ENCODE results near the gene PDCD1LG2.

DNA sequence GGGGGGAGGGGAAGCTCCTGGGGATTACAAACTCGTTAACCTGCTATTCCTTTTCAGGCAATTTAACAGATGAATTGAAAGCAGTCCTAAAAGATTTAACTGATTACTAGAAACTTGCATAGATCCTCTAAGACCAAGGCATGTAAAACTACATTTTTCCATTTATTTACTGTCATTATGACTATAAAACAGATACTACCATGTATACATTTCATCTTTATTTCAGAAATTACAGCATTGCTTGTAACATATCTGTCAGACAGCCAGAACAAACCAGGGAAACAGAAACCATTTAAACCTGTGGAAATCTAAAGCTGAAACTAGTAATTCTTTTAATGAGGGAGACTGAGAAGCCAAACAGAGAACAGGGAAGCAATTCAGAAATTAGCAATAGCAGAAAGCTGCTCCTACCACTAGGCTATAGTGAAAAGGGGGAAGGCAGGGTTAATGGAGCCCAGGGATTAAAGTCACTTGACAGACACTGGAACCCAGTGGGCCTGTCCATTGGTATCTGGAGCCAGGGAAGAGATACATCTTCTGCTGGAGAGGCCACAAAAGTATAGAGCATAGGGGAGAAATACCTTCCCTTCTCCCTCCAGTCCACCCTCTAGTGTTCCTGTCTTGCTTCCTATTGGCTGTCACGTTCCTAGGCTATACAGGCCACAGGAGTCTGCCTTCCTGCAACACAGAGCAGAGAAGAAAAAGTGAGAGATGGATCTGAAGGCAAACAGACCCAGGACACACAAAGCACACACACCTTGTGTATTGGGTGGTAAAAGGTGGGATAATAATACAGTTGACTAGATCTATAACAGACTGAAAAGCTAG is 33.8 kb downstream of the PDCD1LG2 start:
- TF ChIP-seq, protein P1, sequence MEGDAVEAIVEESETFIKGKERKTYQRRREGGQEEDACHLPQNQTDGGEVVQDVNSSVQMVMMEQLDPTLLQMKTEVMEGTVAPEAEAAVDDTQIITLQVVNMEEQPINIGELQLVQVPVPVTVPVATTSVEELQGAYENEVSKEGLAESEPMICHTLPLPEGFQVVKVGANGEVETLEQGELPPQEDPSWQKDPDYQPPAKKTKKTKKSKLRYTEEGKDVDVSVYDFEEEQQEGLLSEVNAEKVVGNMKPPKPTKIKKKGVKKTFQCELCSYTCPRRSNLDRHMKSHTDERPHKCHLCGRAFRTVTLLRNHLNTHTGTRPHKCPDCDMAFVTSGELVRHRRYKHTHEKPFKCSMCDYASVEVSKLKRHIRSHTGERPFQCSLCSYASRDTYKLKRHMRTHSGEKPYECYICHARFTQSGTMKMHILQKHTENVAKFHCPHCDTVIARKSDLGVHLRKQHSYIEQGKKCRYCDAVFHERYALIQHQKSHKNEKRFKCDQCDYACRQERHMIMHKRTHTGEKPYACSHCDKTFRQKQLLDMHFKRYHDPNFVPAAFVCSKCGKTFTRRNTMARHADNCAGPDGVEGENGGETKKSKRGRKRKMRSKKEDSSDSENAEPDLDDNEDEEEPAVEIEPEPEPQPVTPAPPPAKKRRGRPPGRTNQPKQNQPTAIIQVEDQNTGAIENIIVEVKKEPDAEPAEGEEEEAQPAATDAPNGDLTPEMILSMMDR (IDR thresholded peaks at IDR 0.05): no peak
- TF ChIP-seq EP300 (IDR thresholded peaks at IDR 0.05): no peak

Data from ovary (tissue), 3 donors.